HEK293 (cell line): ENCODE results near the gene CCNB1IP1.
A peak's percentile ranks its signal among the peaks of the same experiment; 100 is the strongest.

Experiments
- CTCF ChIA-PET: fragments of 350-600 bp; formaldehyde crosslinking; extraction: SDS; loops from one replicate; lab custom pipeline; 2021; ENCODE audit warnings: antibody characterized with exemption; lab: Yijun Ruan, JAX
- POLR2A ChIA-PET: fragments of 300-600 bp; formaldehyde crosslinking; extraction: SDS; loops from one replicate; lab custom pipeline; 2020; ENCODE audit warnings: antibody characterized with exemption, inconsistent platforms; lab: Yijun Ruan, JAX
- H3K27ac ChIP-seq: fragments of 200-500 bp; sonication (Bioruptor generic); 2 replicates; pipeline ENCODE4 v1.5.1; 2014; ENCODE audit warnings: low read depth, low read length, control low read depth, inconsistent platforms; ENCODE audit errors: extremely low read depth
- H3K36me3 ChIP-seq, 2 experiments: fragments of 200-500 bp in 1 of 2; sonication (Bioruptor generic) in 1 of 2; 1 replicate in 1 of 2; 2 replicates in 1 of 2; pipeline ENCODE4 v1.5.1; 2014 to 2017; ENCODE audit warnings: inconsistent platforms in 2 of 2, low read length in 2 of 2; ENCODE audit not compliant: control insufficient read depth in 2 of 2, insufficient read depth in 1 of 2
- H3K4me1 ChIP-seq: fragments of 200-500 bp; sonication (Bioruptor generic); 2 replicates; pipeline ENCODE4 v1.5.1; 2014; ENCODE audit warnings: mild to moderate bottlenecking, low read length, inconsistent platforms; ENCODE audit not compliant: control insufficient read depth, insufficient read depth
- H3K4me3 ChIP-seq: 2 replicates; pipeline ENCODE4 v1.5.1; 2011; ENCODE audit warnings: low read depth, mild to moderate bottlenecking, control low read depth, low read length, moderate library complexity
- H3K9me3 ChIP-seq: fragments of 200-500 bp; sonication (Bioruptor generic); 2 replicates; pipeline ENCODE4 v1.5.1; 2014; ENCODE audit warnings: low read depth, low read length, inconsistent platforms; ENCODE audit not compliant: control insufficient read depth, insufficient read depth
- CTCF ChIP-seq: fragments of 450-650 bp; formaldehyde crosslinking; IDR thresholded peaks from 2 replicates; pipeline ENCODE4 v1.5.1; 2016; ENCODE audit warnings: missing biosample characterization, missing genetic modification characterization
- ELK4 ChIP-seq: IDR thresholded peaks from 2 replicates; pipeline ENCODE4 v1.6.1; 2011; ENCODE audit warnings: mild to moderate bottlenecking, low read depth, low read length, borderline replicate concordance
- HOXC10 ChIP-seq: sonication (generic); formaldehyde crosslinking; IDR thresholded peaks from 2 replicates; pipeline ENCODE4 v1.8.1; 2023; ENCODE audit warnings: mild to moderate bottlenecking, missing genetic modification reagents
- SCRT1 ChIP-seq: fragments of 450-650 bp; formaldehyde crosslinking; IDR thresholded peaks from 2 replicates; pipeline ENCODE4 v1.5.1; 2016; ENCODE audit warnings: missing biosample characterization, missing genetic modification characterization, borderline replicate concordance
- ZNF174 ChIP-seq: fragments of 450-650 bp; formaldehyde crosslinking; IDR thresholded peaks from 2 replicates; pipeline ENCODE4 v1.5.0; 2017; ENCODE audit warnings: missing biosample characterization, mild to moderate bottlenecking, missing genetic modification characterization
- ZNF280C ChIP-seq: fragments of 450-650 bp; formaldehyde crosslinking; IDR thresholded peaks from 2 replicates; pipeline ENCODE4 v1.5.1; 2016; ENCODE audit warnings: missing biosample characterization, missing genetic modification characterization
- ZNF426 ChIP-seq: fragments of 450-650 bp; formaldehyde crosslinking; IDR thresholded peaks from 2 replicates; pipeline ENCODE4 v1.5.1; 2017; ENCODE audit warnings: missing biosample characterization, missing genetic modification characterization, mild to moderate bottlenecking, inconsistent platforms, moderate library complexity
- ZNF624 ChIP-seq: fragments of 450-650 bp; formaldehyde crosslinking; IDR thresholded peaks from 2 replicates; pipeline ENCODE4 v1.5.1; 2017; ENCODE audit warnings: missing biosample characterization, missing genetic modification characterization
- ZNF626 ChIP-seq: fragments of 450-650 bp; sonication (Bioruptor Pico); formaldehyde crosslinking; IDR thresholded peaks from 2 replicates; pipeline ENCODE4 v1.5.1; 2018; ENCODE audit warnings: missing biosample characterization, missing genetic modification characterization, inconsistent platforms
- ZNF629 ChIP-seq: fragments of 450-650 bp; formaldehyde crosslinking; IDR thresholded peaks from 2 replicates; pipeline ENCODE4 v1.5.1; 2017; ENCODE audit warnings: missing biosample characterization, missing genetic modification characterization
- ZNF639 ChIP-seq: fragments of 450-650 bp; formaldehyde crosslinking; IDR thresholded peaks from 2 replicates; pipeline ENCODE4 v1.5.1; 2016; ENCODE audit warnings: missing biosample characterization, missing genetic modification characterization
- ZNF645 ChIP-seq: fragments of 450-650 bp; formaldehyde crosslinking; IDR thresholded peaks from 2 replicates; pipeline ENCODE4; 2016; ENCODE audit warnings: missing biosample characterization, missing genetic modification characterization
- ZNF830 ChIP-seq: fragments of 450-650 bp; IDR thresholded peaks from 2 replicates; pipeline ENCODE4 v1.5.0; 2018; ENCODE audit warnings: missing biosample characterization, missing genetic modification characterization, low read depth, mild to moderate bottlenecking, moderate library complexity

The CCNB1IP1 gene

GRCh38 chr14:20334017-20334416 is 938 bp upstream of the CCNB1IP1 start:
- peaks cover 6% of the 10 kb centered on the region for H3K4me1 ChIP-seq
- no peaks in the 10 kb centered on the region for H3K9me3 ChIP-seq
- POLR2A ChIA-PET, result interaction anchor here (3.7 kb wide), 1 partner anchor 8 kb away, joined by 57 read pairs; the partner anchor contains the start of gene PARP2
- H3K27ac ChIP-seq, result no peak overlapping the region
- H3K36me3 ChIP-seq, result peaks cover 0 to 9% of the 10 kb centered on the region in 2 experiments; a peak in 2 of 3 replicates
- CTCF ChIA-PET, result interaction anchor here (0.6 kb wide), 1 partner anchor 114 kb away, joined by 4 read pairs; no protein-coding TSS in a partner anchor
- TF ChIP-seq ZNF626 (tag by site-specific recombination), result no peak
- TF ChIP-seq ELK4, result no peak
- TF ChIP-seq ZNF174 (tag by site-specific recombination), result no peak
- no peak for TF ChIP-seq ZNF830 (tag by site-specific recombination)
- no peak for TF ChIP-seq HOXC10 (CRISPR knock-in tag)
- TF ChIP-seq ZNF645 (tag by site-specific recombination), result no peak
- TF ChIP-seq CTCF (tag by site-specific recombination), result no peak
- no peak for TF ChIP-seq ZNF624 (tag by site-specific recombination)
- TF ChIP-seq ZNF426 (tag by site-specific recombination), result no peak
- TF ChIP-seq SCRT1, result no peak
- no peak overlapping the region for H3K4me3 ChIP-seq

GRCh38 chr14:20333494-20333841 is 389 bp upstream of the CCNB1IP1 start:
- POLR2A ChIA-PET, result interaction anchor here (3.7 kb wide), 1 partner anchor 9 kb away, joined by 57 read pairs; the partner anchor contains the start of gene PARP2
- 0 out of 2 replicates have a peak overlapping the region, but pooled peaks have one; percentile 20 for H3K27ac ChIP-seq
- H3K4me3 ChIP-seq, result peak overlapping the region; percentile 23

More at GRCh38 chr14:20333494-20333841, 389 bp upstream of the CCNB1IP1 start:
- CTCF ChIA-PET, result interaction anchor here (0.6 kb wide), 2 partner anchors 114 to 145 kb away, joined by 3 to 4 read pairs; no protein-coding TSS in a partner anchor
- TF ChIP-seq ZNF639 (tag by site-specific recombination) (0 out of 2 replicates have a peak, but pooled peaks have one; percentile 3), ZNF629 (peak; percentile 2; the same call in 1 of the 2 replicates), ZNF280C (tag by site-specific recombination) (no peak)
- Histone ChIP-seq H3K9me3 (no peaks in the 10 kb centered on the region), H3K36me3 (peaks cover 0 to 14% of the 10 kb centered on the region in 2 experiments; a peak in 2 of 3 replicates), H3K4me1 (peaks cover 6% of the 10 kb centered on the region)
